Cardiac muscle cell (in vitro differentiated cells and primary cell): ENCODE results near the gene APOBEC3H. TPM values are rescaled to one million over a fixed set of nuclear protein-coding genes. Genes with fewer than 3 reads are reported as not detected.
A peak's percentile ranks its signal among the peaks of the same experiment; 100 is the strongest.

ENCODE experiments used
- DNase-seq, 2 donors: peaks; one replicate each; pipeline versions ENCODE4 v3.0.0 to v3.0.0-alpha.2; 2010 to 2017; ENCODE audit warnings: low read depth in 1 of 2, low spot score in 1 of 2
- H3K27ac ChIP-seq: fragments of 200-600 bp; sonication (generic); 2 replicates; pipeline ENCODE4 v1.5.1; 2016
- H3K27me3 ChIP-seq: fragments of 200-600 bp; sonication (generic); 2 replicates; pipeline ENCODE4 v1.6.0; 2016; ENCODE audit warnings: control low read depth
- H3K36me3 ChIP-seq: fragments of 200-600 bp; sonication (generic); 2 replicates; pipeline ENCODE4 v1.5.1; 2016; ENCODE audit warnings: control low read depth
- H3K4me1 ChIP-seq: fragments of 200-600 bp; sonication (generic); 2 replicates; pipeline ENCODE4 v1.8.1; 2017; ENCODE audit warnings: low read depth, mild to moderate bottlenecking, mixed run types
- H3K4me3 ChIP-seq: fragments of 200-600 bp; sonication (generic); 2 replicates; pipeline ENCODE4 v1.5.1; 2016; ENCODE audit warnings: mild to moderate bottlenecking
- H3K9me3 ChIP-seq: fragments of 200-600 bp; sonication (generic); 2 replicates; pipeline ENCODE4 v1.5.1; 2017; ENCODE audit warnings: low read depth, mild to moderate bottlenecking, control low read depth
- CTCF ChIP-seq: IDR thresholded peaks from 2 replicates; pipeline ENCODE4 v1.5.1; 2012; ENCODE audit warnings: low read depth, mild to moderate bottlenecking, low read length
- polyA plus RNA-seq: library from polyadenylated mRNA; unstranded; fragments of >200 nt; fragmentation: Nextera tagmentation; extraction: Ambion mirVana; gene quantifications from 2 replicates; pipeline ENCODE4 v1.2.1, GENCODE V29; 2016
- total RNA-seq: library from RNA; depleted of rRNA; stranded (reverse); fragments of >200 nt; gene quantifications from 2 replicates; pipeline ENCODE4 v1.2.3, GENCODE V29; 2016

APOBEC3H gene
- total and polyA plus RNA-seq, 2 experiments from 2014 or later = 0.57 to 0.97 TPM

DNA sequence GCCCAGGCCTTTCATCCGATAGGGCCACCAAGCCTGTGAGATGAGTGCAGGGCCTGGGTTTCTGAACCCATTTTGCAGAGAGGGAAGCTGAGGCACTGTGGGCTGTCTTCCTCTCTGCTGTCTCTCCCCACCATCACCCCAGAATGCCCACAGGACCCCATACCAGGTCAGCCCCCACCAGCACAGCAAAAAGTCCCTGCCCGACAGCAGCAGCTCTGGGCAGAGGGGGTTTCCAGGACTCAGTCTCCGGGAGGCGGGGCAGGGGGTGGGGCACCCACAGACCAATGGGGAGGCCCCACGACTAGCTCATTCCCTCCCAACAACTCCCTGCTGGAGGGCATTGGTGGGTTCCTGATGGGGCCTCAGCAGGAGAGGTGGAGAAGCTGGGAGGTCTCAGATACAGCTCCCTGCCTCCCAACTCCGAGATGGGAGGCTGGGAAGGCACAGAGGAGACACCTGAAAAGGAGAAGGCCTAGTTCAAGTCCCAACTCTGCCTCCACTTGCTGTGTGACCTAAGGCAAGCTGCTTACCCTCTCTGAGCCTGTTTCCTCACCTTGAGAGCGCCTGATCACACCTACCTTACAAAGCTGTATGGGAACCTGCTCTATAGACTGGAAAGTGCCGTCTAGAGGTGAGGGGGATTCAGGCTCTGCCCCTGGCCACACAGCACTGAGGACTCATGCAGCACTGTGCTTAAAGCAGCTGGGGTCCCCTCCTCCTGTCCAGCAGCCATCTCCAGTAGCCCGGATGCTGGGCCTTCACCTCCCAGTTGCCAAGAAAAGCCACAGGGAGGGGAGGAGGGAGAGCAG lies 51.9 kb downstream of the APOBEC3H start:
- Histone ChIP-seq H3K36me3 (no peaks in the 10 kb centered on the region), H3K27ac (no peak overlapping the region), H3K4me3 (no peak overlapping the region), H3K9me3 (no peaks in the 10 kb centered on the region), H3K4me1 (peaks cover 10% of the 10 kb centered on the region), H3K27me3 (peaks cover 8% of the 10 kb centered on the region)
- DNase-seq = no peak
- no peak for TF ChIP-seq CTCF

GRCh38 chr22:39149915-39150847 lies 53.1 kb downstream of the APOBEC3H start:
- Histone ChIP-seq H3K36me3 (no peaks in the 10 kb centered on the region), H3K27me3 (peaks cover 18% of the 10 kb centered on the region), H3K4me3 (no peak overlapping the region), H3K27ac (no peak overlapping the region), H3K4me1 (peaks cover 6% of the 10 kb centered on the region), H3K9me3 (no peaks in the 10 kb centered on the region)
- no peak for DNase-seq
- TF ChIP-seq CTCF = no peak

DNA sequence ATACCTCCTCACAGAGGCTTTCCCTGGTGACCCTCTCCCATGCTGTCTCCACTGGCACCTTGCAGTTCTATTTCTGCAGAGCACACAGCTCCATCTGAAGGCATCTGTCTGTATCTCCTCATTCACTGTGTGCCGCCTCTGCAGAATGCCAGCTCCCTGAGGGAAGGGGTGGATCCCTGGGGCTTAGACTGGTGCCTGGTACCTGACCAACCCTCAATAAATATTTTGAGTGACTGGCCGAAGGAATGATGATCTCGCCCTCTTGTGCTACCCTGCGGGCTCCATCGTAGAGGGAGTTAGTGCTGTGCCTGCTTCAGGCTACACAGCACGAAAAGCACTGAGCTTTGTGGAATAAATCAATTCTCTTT lies 53.8 kb downstream of the APOBEC3H start:
- peaks cover 18% of the 10 kb centered on the region for H3K27me3 ChIP-seq
- no peak overlapping the region for H3K27ac ChIP-seq
- H3K9me3 ChIP-seq = no peaks in the 10 kb centered on the region
- no peak for TF ChIP-seq CTCF
- no peak overlapping the region for H3K4me3 ChIP-seq
- no peaks in the 10 kb centered on the region for H3K36me3 ChIP-seq
- peaks cover 6% of the 10 kb centered on the region for H3K4me1 ChIP-seq
- no peak for DNase-seq

- Histone ChIP-seq H3K4me3 (peak overlapping the region; percentile 59), H3K27me3 (peaks cover 18% of the 10 kb centered on the region), H3K27ac (no peak overlapping the region), H3K36me3 (no peaks in the 10 kb centered on the region), H3K9me3 (no peaks in the 10 kb centered on the region), H3K4me1 (no peaks in the 10 kb centered on the region)
- no peak for DNase-seq
- no peak for TF ChIP-seq CTCF
Measured at GRCh38 chr22:39151329-39151975, 54.4 kb downstream of the APOBEC3H start.

GRCh38 chr22:39152024-39152510 lies 55.0 kb downstream of the APOBEC3H start:
- no peak overlapping the region for H3K27ac ChIP-seq
- H3K4me1 ChIP-seq = no peaks in the 10 kb centered on the region
- H3K4me3 ChIP-seq = peak overlapping the region; percentile 59
- H3K9me3 ChIP-seq = no peaks in the 10 kb centered on the region
- TF ChIP-seq CTCF = no peak
- no peaks in the 10 kb centered on the region for H3K36me3 ChIP-seq
- no peak for DNase-seq
- peaks cover 18% of the 10 kb centered on the region for H3K27me3 ChIP-seq
